AG04450 (cell line): Measurements from ENCODE around the gene MED13. TPM values are rescaled to one million over a fixed set of nuclear protein-coding genes. Genes with fewer than 3 reads are reported as not detected.

Source experiments
- CTCF ChIA-PET: fragments of 300-600, 350-600 bp; formaldehyde crosslinking; extraction: SDS; loops from one replicate; lab custom pipeline; 2022; ENCODE audit warnings: antibody characterized with exemption, inconsistent platforms; lab: Charles Lee
- POLR2A ChIA-PET: fragments of 350-600 bp; formaldehyde crosslinking; extraction: SDS; loops from one replicate; lab custom pipeline; 2021; ENCODE audit warnings: antibody characterized with exemption, inconsistent platforms; lab: Yijun Ruan, JAX
- DNase-seq: peaks from one replicate; pipeline ENCODE4 v3.0.0-alpha.2; 2011; ENCODE audit warnings: low read depth, low spot score
- H3K27ac ChIP-seq: one replicate; pipeline ENCODE4 v1.5.1; 2012; ENCODE audit warnings: low read depth, low read length, control low read depth
- H3K27me3 ChIP-seq: one replicate; pipeline ENCODE4 v1.6.0; 2012; ENCODE audit warnings: low read length; ENCODE audit not compliant: control insufficient read depth, insufficient read depth
- H3K4me3 ChIP-seq: 2 replicates; pipeline ENCODE4 v1.5.1; 2011; ENCODE audit warnings: mild to moderate bottlenecking, low read depth, low read length, control low read depth
- H3K9me3 ChIP-seq: 2 replicates; pipeline ENCODE4 v1.5.1; 2012; ENCODE audit warnings: low read length; ENCODE audit not compliant: control insufficient read depth, insufficient read depth
- polyA plus RNA-seq: library from polyadenylated mRNA; depleted of rRNA; stranded (reverse); fragments of >200 nt; gene quantifications from 2 replicates; pipeline ENCODE4 v1.2.3, GENCODE V29; 2011
- TF ChIP-seq, protein P1 (sequence below): IDR thresholded peaks from 2 replicates; pipeline ENCODE4 v1.5.1; 2011; ENCODE audit warnings: low read depth, low read length, control low read depth, inconsistent platforms

The MED13 gene
- polyA plus RNA-seq, 1 experiment, result 35.2 TPM

- no peak for DNase-seq
- H3K4me3 ChIP-seq, result no peak overlapping the region
- H3K27ac ChIP-seq, result no peak overlapping the region
- ChIA-PET POLR2A (no interaction called here), CTCF (no interaction called here)
- H3K9me3 ChIP-seq, result no peaks in the 10 kb centered on the region
- TF ChIP-seq, protein P1, sequence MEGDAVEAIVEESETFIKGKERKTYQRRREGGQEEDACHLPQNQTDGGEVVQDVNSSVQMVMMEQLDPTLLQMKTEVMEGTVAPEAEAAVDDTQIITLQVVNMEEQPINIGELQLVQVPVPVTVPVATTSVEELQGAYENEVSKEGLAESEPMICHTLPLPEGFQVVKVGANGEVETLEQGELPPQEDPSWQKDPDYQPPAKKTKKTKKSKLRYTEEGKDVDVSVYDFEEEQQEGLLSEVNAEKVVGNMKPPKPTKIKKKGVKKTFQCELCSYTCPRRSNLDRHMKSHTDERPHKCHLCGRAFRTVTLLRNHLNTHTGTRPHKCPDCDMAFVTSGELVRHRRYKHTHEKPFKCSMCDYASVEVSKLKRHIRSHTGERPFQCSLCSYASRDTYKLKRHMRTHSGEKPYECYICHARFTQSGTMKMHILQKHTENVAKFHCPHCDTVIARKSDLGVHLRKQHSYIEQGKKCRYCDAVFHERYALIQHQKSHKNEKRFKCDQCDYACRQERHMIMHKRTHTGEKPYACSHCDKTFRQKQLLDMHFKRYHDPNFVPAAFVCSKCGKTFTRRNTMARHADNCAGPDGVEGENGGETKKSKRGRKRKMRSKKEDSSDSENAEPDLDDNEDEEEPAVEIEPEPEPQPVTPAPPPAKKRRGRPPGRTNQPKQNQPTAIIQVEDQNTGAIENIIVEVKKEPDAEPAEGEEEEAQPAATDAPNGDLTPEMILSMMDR, result no peak
- no peaks in the 10 kb centered on the region for H3K27me3 ChIP-seq
Measured at GRCh38 chr17:62059414-62059813, 5.7 kb downstream of the MED13 start.

- no peak overlapping the region for H3K27ac ChIP-seq
- TF ChIP-seq, protein P1, result no peak
- ChIA-PET POLR2A (interaction anchor here (0.7 kb wide), 1 partner anchor 12 kb away, joined by 3 read pairs; no protein-coding TSS in a partner anchor), CTCF (no interaction called here)
- no peak for DNase-seq
- no peaks in the 10 kb centered on the region for H3K27me3 ChIP-seq
- H3K4me3 ChIP-seq, result no peak overlapping the region
- H3K9me3 ChIP-seq, result no peaks in the 10 kb centered on the region
Measured at GRCh38 chr17:62058611-62059010, 6.5 kb downstream of the MED13 start.

GRCh38 chr17:62057696-62058095, 7.4 kb downstream of the MED13 start:
- TF ChIP-seq, protein P1, result no peak
- H3K27ac ChIP-seq, result no peak overlapping the region
- no peaks in the 10 kb centered on the region for H3K9me3 ChIP-seq
- H3K4me3 ChIP-seq, result no peak overlapping the region
- POLR2A ChIA-PET, result no interaction called here
- no peaks in the 10 kb centered on the region for H3K27me3 ChIP-seq
- CTCF ChIA-PET, result no interaction called here
- DNase-seq, result no peak

DNA sequence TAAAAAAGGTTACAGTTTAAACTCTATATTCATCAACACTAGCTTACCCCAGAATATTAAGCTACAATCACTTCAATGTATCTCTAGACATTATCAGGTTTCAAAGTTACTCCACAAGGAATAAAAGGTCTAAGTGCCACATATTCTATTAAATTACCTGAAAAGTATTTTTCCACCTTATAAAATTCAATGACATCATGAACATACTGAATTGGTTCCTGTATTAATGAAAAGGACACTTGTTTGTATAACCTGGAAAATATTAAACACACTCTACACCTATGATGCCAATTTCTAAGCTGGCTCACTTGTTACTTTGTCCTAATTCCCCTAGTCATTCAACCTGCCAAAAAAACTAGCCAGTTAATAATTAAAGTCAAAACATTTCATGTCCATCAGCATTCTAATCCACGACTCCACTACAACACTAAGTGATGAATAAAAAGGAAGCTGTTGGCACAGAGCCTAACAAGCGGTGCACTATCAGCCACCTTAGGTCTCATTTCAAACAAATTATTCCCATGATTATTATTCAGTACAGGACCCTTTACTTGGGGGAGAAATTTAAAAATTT, 12.2 kb downstream of the MED13 start:
- Histone ChIP-seq H3K9me3 (no peaks in the 10 kb centered on the region), H3K27ac (no peak overlapping the region), H3K27me3 (no peaks in the 10 kb centered on the region), H3K4me3 (no peak overlapping the region)
- TF ChIP-seq, protein P1, result no peak
- CTCF ChIA-PET, result interaction anchor here (0.8 to 1.9 kb wide), 3 partner anchors 13 to 87 kb away, joined by 3 to 8 read pairs (median 5); no protein-coding TSS in a partner anchor
- POLR2A ChIA-PET, result no interaction called here
- no peak for DNase-seq

GRCh38 chr17:62051053-62051452, 14.0 kb downstream of the MED13 start:
- POLR2A ChIA-PET, result no interaction called here
- CTCF ChIA-PET, result no interaction called here

More at GRCh38 chr17:62051053-62051452, 14.0 kb downstream of the MED13 start:
- Histone ChIP-seq H3K27me3 (no peaks in the 10 kb centered on the region), H3K9me3 (no peaks in the 10 kb centered on the region), H3K27ac (no peak overlapping the region), H3K4me3 (no peak overlapping the region)
- DNase-seq, result no peak
- TF ChIP-seq, protein P1, result no peak
